AG08396 (cell line): Measurements from ENCODE around the gene PRM1.
A peak's percentile ranks its signal among the peaks of the same experiment; 100 is the strongest.

Experiments used
- DNase-seq: peaks from one replicate; pipeline ENCODE4 v3.0.0; 2012; ENCODE audit warnings: low spot score, mixed read lengths

PRM1 gene

GRCh38 chr16:11272921-11273720, 8.0 kb downstream of the PRM1 start, which contains the start of gene PRM3:
Gene PRM3, minus strand, starts transcription at chr16:11273629. Its CDS starts 34 bp downstream, at chr16:11273595.
- DNase-seq = no peak

- DNase-seq = no peak
These were observed 8.6 kb downstream of the PRM1 start for GRCh38 chr16:11272484-11272883.

DNA sequence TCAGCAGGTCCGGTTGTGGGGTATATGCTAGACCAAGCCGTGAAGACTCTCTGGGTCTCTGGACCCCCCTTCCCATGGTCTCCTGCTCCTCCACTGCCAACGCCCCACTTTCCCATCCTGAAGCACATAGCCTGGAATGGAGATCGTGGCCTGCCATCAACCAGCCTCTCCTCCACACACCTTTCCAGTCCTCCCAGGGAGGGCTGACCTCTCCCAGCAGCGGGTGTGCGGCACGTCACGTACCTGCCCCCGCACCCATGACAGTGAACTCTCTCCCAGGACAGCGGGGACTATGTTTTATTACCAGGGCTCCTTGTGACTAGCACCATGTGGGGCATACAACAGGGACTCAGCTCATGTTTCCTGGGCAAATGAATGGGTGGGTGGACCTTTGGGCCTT, 9.5 kb downstream of the PRM1 start:
- DNase-seq = no peak

GRCh38 chr16:11270602-11271162, 10.4 kb downstream of the PRM1 start:
- no peak for DNase-seq

GRCh38 chr16:11268921-11269375, 12.2 kb downstream of the PRM1 start, which contains the start of gene TNP2:
Gene TNP2, minus strand, starts transcription at chr16:11269325. Its CDS starts 63 bp downstream, at chr16:11269262.
- no peak for DNase-seq

DNA sequence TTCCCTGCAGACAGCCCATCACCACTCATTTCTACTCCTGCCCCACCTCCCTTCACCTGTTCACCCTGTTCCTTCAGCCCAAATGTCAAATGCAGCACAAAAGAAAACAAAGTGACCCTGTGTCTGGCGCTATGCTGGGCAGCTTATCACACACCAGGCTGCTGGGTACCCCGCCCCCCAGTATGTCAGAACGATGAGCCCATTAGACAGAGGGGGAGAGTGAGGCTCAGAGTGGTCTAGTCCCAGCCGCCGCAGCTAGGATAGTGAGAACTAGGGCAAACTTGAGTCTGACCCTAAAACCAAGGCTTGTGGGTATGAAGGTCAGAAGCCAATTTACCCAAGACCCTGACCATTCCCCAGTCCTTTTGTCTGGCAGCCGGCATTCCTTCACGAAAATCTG, 16.0 kb downstream of the PRM1 start:
- DNase-seq = no peak

- no peak for DNase-seq
These were observed 16.8 kb downstream of the PRM1 start for GRCh38 chr16:11264155-11264832.

- DNase-seq = no peak
These were observed 17.4 kb downstream of the PRM1 start for GRCh38 chr16:11263737-11264136.

DNA sequence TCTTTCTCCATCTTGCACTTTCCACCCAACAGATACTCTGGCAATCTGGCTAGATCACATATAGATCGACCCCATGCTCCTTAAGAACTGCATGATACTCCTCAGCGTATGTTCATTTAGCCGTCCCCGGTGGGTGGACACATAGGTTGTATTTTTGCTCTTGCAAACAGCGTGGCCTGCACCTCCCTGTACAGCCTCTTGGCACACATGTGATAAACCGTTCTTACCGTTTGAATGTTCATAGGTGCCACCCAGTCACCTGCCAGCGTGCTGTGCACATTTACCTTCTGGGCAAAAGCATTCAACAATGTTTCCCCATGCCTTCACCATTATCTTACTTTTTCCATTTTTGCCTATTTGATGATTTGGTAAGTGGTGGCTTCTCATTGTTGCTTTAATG, 18.2 kb downstream of the PRM1 start:
- no peak for DNase-seq

DNA sequence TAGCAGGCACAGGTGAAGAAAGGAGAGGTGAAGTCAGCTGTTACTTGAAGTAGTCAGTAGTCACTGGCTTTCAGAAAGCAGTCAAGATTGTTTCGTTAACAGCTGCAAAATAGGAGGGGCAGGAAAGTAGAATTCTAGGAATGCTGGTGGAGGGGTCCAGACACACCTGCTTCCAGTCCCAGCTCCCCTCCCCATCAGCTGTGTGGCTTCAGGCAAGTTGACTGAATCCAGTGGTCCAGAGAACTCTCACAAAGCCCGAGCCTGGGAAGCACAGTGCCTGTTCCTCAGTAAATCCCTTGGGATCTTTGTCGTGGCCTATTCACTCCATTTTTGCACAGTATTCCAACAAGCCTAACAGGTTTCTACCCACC, 20.5 kb downstream of the PRM1 start:
- DNase-seq = no peak

DNA sequence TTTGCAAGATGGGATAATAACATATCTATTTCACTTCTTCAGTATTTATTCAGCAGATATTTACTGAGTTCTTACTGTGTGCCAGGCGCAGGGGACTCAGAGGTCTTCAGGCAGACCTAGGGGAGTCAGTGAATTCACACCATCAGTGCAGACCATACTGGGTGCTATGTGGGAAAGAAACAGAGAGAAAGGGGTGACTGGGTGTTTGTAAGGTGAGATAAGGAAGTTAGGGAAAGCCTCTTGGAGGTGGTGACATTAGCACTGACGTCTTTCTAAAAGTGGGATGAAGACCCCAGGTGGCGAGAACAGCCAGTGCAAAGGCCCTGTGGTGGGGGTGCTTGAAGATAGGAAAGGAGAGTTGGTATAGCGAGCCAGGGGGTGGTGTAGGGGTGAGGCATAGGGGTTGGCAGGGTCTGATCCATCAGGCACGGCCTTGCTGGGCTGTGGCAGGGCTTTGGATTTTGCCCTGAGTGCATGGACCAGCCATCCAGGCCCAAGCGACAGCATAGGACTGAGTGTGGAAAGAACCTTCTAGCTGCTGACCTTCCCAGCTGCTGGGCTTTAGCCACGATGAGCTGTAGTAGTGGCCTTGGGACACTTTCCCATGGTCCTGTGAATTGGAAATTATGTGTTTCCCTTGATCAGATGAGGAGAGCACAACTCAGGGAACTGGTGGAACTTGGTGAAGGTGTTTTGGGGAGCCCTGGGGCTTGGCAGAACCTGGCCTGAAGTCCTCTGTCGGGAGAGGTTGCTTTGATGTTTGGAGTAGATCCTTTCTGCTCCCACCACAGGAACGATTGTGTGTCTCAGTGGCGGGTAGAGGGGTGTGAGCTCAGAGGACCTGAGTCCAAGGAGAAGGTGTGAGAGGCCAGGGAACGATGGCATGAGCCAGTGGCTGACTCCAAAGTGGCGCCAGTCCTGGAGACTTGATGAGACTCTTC, 21.2 kb downstream of the PRM1 start:
- no peak for DNase-seq

DNA sequence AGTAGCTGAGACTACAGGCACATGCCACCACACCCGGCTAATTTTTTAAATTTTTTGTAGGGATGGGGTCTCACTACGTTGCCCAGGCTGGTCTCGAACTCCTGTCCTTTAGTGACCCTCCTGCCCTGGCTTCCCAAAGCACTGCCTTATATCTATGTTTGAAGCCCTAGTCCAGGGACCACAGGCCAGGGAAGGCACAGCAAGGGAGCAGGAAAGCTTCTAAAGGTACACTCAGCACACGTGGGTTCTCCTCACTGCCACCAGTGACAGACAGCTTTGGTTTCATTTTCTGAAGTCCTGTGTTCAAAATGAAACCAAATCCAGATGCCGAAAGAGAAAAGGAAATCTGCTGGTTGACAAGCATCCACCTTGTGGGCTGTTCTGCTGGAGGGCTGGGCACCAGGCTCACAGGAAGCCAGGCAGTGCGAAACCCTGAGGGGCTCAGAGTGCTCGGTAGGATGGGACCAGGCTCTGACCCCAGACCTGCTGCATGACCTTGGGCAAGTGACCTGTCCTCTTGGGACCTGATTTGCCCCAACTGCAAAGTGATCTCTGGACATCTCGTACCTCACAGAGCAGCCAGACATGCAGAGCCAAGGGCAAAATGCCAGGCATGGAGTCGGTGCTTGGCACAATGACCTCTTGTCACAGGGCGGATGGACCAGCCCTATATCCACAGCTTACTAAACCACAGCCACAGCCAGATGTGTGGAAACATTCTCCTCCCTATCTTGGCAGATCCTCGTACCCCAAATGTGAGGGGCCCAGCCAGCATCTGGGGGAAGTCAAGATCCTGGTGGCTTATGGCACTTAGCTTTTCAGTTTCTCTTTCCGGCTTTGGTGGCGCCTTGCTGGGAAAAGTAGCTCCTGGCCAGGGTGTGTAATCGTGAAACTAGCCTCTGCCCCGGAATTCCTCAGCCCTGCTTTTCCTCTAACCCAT, 22.3 kb downstream of the PRM1 start:
- no peak for DNase-seq

DNA sequence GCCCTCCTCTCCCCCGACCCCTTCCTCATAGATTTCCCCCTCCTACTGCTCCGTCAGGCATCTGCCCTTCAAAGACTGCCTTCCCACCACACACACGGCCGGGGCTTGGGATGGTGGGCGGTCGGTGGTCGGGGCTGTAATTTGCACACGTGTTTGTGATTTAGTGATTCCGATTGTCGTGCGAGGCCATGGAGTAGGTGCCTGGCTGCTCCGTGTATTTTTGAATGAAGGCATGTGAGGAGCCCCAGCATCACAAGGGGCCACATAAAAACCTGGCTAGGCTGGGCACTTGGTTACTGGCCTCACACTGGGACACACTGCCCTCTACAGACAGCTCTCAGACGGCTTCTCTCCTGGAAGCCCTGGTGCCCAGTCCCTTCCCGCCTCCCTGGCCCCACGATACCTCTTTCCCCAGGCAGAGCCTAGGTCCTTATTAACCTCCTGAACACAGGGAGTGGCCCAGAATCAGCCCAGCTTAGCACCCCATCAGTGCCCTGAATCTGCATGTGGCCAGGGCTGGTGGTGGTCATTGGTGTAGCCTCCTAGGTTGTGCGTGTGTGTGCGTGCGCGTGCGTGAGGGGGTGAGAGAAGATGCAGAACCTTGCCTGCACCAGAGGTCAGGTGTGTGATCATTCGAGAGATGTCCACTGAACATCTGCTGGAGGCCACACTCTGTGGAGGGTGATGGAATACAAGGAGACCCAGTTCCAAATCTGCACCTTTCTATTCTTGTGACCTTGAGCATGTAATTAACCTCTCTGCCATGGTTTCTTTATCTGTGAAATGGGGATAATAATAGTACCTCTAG, 23.8 kb downstream of the PRM1 start:
- peak; percentile 86 for DNase-seq

DNA sequence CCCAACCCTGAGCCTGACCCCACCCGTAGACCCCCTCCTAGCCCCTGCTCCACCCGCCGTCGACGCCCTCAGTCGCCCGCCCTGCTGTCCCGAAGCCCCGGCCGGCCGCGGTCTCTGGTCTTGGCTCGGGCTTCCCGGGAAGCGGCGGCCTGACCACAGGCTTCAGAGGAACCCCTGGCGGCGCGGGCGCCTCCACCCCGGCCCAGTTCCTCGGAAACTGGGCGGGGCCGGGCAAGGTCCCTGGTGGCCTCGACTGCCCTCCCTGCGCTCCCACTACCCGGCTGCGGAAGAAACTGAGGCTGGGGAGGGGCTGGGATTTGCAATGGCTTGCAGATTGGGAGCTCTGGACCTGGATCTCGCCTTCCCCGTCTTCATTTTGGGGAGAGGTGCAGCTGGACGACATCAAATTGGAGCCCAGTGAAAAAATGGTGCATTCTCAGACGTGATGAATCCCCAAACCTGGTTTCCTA, 24.4 kb downstream of the PRM1 start:
- DNase-seq = peak; percentile 76

DNA sequence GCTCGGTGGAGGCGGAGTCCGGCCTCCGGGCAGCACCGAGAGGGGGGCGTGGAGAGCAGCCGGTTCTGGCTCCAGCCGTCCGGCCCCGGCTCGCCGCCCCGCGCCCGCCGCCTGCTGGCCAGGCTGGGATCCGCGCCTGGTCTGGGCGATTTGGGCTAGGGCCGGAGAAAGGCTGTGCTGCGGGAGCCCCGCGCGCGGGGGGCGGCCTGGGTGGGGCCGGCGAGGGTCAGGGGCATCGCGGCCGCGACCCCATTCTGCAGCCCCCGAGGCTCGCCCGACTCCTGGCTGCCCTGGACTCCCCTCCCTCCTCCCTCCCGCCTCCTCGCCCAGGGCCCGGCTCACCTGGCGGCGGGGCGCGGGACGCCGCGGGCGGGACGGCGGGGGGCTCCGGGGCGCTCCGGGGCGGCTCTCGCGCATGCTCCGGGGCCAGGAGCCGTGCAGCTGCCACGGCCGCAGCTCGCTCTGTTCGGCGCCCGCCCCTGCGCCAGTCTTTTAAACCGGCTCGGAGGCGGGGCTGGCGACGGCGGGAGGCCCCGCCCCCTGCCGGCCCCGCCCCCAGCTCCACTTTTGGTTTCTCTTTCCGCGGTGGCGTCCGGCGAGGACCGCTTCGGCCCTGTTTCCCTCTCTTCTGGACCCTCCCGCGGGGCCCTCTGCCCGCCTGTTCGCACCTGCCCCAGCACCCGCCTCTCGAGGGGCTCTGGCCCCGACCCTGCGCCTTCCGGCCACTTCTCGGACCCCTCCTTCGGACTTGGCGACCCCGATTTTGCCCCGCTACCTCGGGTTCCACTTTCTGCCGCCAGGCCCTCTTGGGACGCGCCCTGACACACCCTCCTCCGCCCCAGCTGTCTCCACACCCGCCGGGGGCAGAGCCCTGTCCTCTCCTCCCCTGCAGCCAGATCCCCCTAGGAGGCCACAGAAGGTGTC, 25.1 kb downstream of the PRM1 start, which contains the start of gene SOCS1:
Gene SOCS1 (minus strand): TSS at position 468 of the 924 bp plus-strand sequence. CDS start 726 bp downstream, outside the sequence.
- DNase-seq = peak; percentile 97

DNA sequence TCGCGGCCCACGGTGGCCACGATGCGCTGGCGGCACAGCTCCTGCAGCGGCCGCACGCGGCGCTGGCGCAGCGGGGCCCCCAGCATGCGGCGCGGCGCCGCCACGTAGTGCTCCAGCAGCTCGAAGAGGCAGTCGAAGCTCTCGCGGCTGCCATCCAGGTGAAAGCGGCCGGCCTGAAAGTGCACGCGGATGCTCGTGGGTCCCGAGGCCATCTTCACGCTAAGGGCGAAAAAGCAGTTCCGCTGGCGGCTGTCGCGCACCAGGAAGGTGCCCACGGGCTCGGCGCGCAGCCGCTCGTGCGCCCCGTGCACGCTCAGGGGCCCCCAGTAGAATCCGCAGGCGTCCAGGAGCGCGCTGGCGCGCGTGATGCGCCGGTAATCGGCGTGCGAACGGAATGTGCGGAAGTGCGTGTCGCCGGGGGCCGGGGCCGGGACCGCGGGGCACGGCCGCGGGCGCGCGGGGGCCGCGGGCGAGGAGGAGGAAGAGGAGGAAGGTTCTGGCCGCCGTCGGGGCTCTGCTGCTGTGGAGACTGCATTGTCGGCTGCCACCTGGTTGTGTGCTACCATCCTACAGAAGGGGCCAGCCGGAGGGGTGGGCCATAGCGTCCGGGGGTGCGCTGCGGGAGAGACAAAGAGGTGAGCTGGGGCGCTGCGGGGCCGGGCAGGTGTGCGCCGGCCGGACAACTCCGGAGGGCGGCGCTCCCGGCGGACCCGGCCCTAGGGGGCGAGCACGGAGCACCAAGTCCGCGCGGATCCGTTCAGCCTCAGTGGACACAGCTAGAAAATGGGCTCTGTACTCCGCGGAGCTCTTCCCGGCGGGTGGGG, 26.0 kb downstream of the PRM1 start:
- peak; percentile 68 for DNase-seq
